Stimulated activated CD8-positive, alpha-beta memory T cell treated with anti-CD3 and anti-CD28 coated beads, Interleukin-2, amount 100 ng/mL, for 1 hour (primary cell): Measurements from ENCODE around the gene ADCY7.

Experiments
- DNase-seq, 2 donors: peaks; one replicate each; pipeline ENCODE4 v3.0.0-alpha.2; 2020; ENCODE audit warnings: low read depth in 2 of 2

ADCY7 gene

GRCh38 chr16:50298591-50299507 lies 32.5 kb downstream of the ADCY7 start:
- no peak for DNase-seq

GRCh38 chr16:50299508-50300105 lies 33.3 kb downstream of the ADCY7 start:
- no peak for DNase-seq

- DNase-seq, result no peak
These were observed 34.7 kb downstream of the ADCY7 start for GRCh38 chr16:50300942-50301625.

GRCh38 chr16:50301626-50302471 lies 35.5 kb downstream of the ADCY7 start:
- no peak for DNase-seq

GRCh38 chr16:50302472-50303005 lies 36.2 kb downstream of the ADCY7 start:
- DNase-seq, result no peak

- no peak for DNase-seq
These were observed 36.8 kb downstream of the ADCY7 start for GRCh38 chr16:50303041-50303604.

- no peak for DNase-seq
These were observed 37.5 kb downstream of the ADCY7 start for GRCh38 chr16:50303605-50304466.

- DNase-seq, result no peak
These were observed 38.4 kb downstream of the ADCY7 start for GRCh38 chr16:50304467-50305440.

GRCh38 chr16:50305441-50306061 lies 39.2 kb downstream of the ADCY7 start:
- DNase-seq, result no peak

- no peak for DNase-seq
These were observed 39.9 kb downstream of the ADCY7 start for GRCh38 chr16:50306287-50306686.

- DNase-seq, result no peak
These were observed 42.0 kb downstream of the ADCY7 start for GRCh38 chr16:50308237-50308965.

GRCh38 chr16:50309156-50309526 lies 42.8 kb downstream of the ADCY7 start:
- no peak for DNase-seq

GRCh38 chr16:50309527-50310307 lies 43.4 kb downstream of the ADCY7 start:
- no peak for DNase-seq

- DNase-seq, result no peak
These were observed 44.2 kb downstream of the ADCY7 start for GRCh38 chr16:50310308-50311133.

- DNase-seq, result no peak
These were observed 44.8 kb downstream of the ADCY7 start for GRCh38 chr16:50311134-50311528.

- no peak for DNase-seq
These were observed 45.6 kb downstream of the ADCY7 start for GRCh38 chr16:50311891-50312501.
